Smooth muscle cell (in vitro differentiated cells): ENCODE measurements around the gene CYP4F8. TPM values are rescaled to one million over a fixed set of nuclear protein-coding genes. Genes with fewer than 3 reads are reported as not detected.
A peak's percentile ranks its signal among the peaks of the same experiment; 100 is the strongest.

ENCODE experiments used
- DNase-seq: peaks from one replicate; lab custom pipeline; 2025; ENCODE audit not compliant: unreplicated experiment; lab: John Stamatoyannopoulos, UW
- H2AFZ ChIP-seq: fragments of 200-600 bp; sonication (generic); 2 replicates; pipeline ENCODE4 v1.6.0; 2016; ENCODE audit warnings: antibody characterized with exemption, low read depth, mild to moderate bottlenecking
- H3F3A ChIP-seq: fragments of 200-600 bp; sonication (generic); 2 replicates; pipeline ENCODE4 v1.6.0; 2017; ENCODE audit warnings: antibody characterized with exemption, low read depth
- H3K27ac ChIP-seq: fragments of 200-600 bp; sonication (generic); 2 replicates; pipeline ENCODE4 v1.5.1; 2016; ENCODE audit warnings: low read depth, mild to moderate bottlenecking
- H3K27me3 ChIP-seq: fragments of 200-600 bp; sonication (generic); 2 replicates; pipeline ENCODE4 v1.6.1; 2016; ENCODE audit warnings: low read depth, mild to moderate bottlenecking
- H3K36me3 ChIP-seq: fragments of 200-600 bp; sonication (generic); 2 replicates; pipeline ENCODE4 v1.5.1; 2016; ENCODE audit warnings: low read depth
- H3K4me1 ChIP-seq: fragments of 200-600 bp; sonication (generic); 2 replicates; pipeline ENCODE4 v1.5.1; 2016; ENCODE audit warnings: low read depth
- H3K4me2 ChIP-seq: fragments of 200-600 bp; sonication (generic); 2 replicates; pipeline ENCODE4 v1.6.0; 2016; ENCODE audit warnings: mild to moderate bottlenecking
- H3K4me3 ChIP-seq: fragments of 200-600 bp; sonication (generic); 2 replicates; pipeline ENCODE4 v1.5.1; 2016; ENCODE audit warnings: mild to moderate bottlenecking
- H3K79me2 ChIP-seq: fragments of 200-600 bp; sonication (generic); 2 replicates; pipeline ENCODE4 v1.6.0; 2016; ENCODE audit warnings: low read depth, mild to moderate bottlenecking
- H3K9ac ChIP-seq: fragments of 200-600 bp; sonication (generic); 2 replicates; pipeline ENCODE4 v1.6.0; 2016; ENCODE audit warnings: low read depth
- H3K9me3 ChIP-seq: fragments of 200-600 bp; sonication (generic); replicated peaks from 2 replicates; pipeline ENCODE4 v1.5.1; 2016; ENCODE audit warnings: low read depth
- H4K20me1 ChIP-seq: fragments of 200-600 bp; sonication (generic); 2 replicates; pipeline ENCODE4 v1.6.0; 2016; ENCODE audit warnings: low read depth
- CTCF ChIP-seq: fragments of 200-600 bp; sonication (generic); IDR thresholded peaks from 2 replicates; pipeline ENCODE4 v1.5.1; 2017; ENCODE audit warnings: borderline replicate concordance, mild to moderate bottlenecking, antibody characterized with exemption; ENCODE audit not compliant: insufficient read depth, poor library complexity, severe bottlenecking
- WGBS: methylation state at CpG from one replicate; pipeline ENCODE4 v1.1.7; 2016; ENCODE audit warnings: low lambda C conversion rate; 5-methylcytosine and 5-hydroxymethylcytosine counted together
- polyA plus RNA-seq: library from polyadenylated mRNA; unstranded; fragments of >200 nt; fragmentation: Nextera tagmentation; extraction: Ambion mirVana; gene quantifications from 2 replicates; pipeline ENCODE4 v1.2.1, GENCODE V29; 2016
- total RNA-seq: library from RNA; depleted of rRNA; stranded (reverse); fragments of >200 nt; gene quantifications from 2 replicates; pipeline ENCODE4 v1.2.3, GENCODE V29; 2014

CYP4F8 gene
- total and polyA plus RNA-seq, 2 experiments from 2014 or later: not detected

GRCh38 chr19:15584541-15585115 is 30.4 kb upstream of the CYP4F8 start:
- no peaks in the 10 kb centered on the region for H3K36me3 ChIP-seq
- no peak overlapping the region for H3K9ac ChIP-seq
- no peaks in the 10 kb centered on the region for H3F3A ChIP-seq
- H3K4me3 ChIP-seq: no peak overlapping the region
- H3K27me3 ChIP-seq: no peaks in the 10 kb centered on the region
- no peak overlapping the region for H2AFZ ChIP-seq
- no peaks in the 10 kb centered on the region for H3K4me1 ChIP-seq
- DNase-seq: no peak
- WGBS: 41% methylated on average over 33 of the region's 35 CpGs
- no peaks in the 10 kb centered on the region for H3K79me2 ChIP-seq
- H3K27ac ChIP-seq: no peak overlapping the region
- no peaks in the 10 kb centered on the region for H4K20me1 ChIP-seq
- peak; percentile 38 for TF ChIP-seq CTCF
- no peak overlapping the region for H3K4me2 ChIP-seq
- peaks cover 3% of the 10 kb centered on the region for H3K9me3 ChIP-seq

- no peaks in the 10 kb centered on the region for H3K27me3 ChIP-seq
- no peak overlapping the region for H2AFZ ChIP-seq
- no peak overlapping the region for H3K4me3 ChIP-seq
- H3K27ac ChIP-seq: no peak overlapping the region
- no peaks in the 10 kb centered on the region for H3K79me2 ChIP-seq
- 83% methylated on average over 9 of the region's 9 CpGs for WGBS
- no peak for DNase-seq
- TF ChIP-seq CTCF: no peak
- H4K20me1 ChIP-seq: no peaks in the 10 kb centered on the region
- no peak overlapping the region for H3K4me2 ChIP-seq
- H3K4me1 ChIP-seq: no peaks in the 10 kb centered on the region
- H3F3A ChIP-seq: no peaks in the 10 kb centered on the region
- no peaks in the 10 kb centered on the region for H3K36me3 ChIP-seq
- no peak overlapping the region for H3K9ac ChIP-seq
- peaks cover 3% of the 10 kb centered on the region for H3K9me3 ChIP-seq
Measured at GRCh38 chr19:15587663-15588062, 27.4 kb upstream of the CYP4F8 start.

- Histone ChIP-seq H3K4me2 (no peak overlapping the region), H2AFZ (no peak overlapping the region), H3K4me3 (no peak overlapping the region), H3K27me3 (no peaks in the 10 kb centered on the region), H3K79me2 (no peaks in the 10 kb centered on the region), H3K4me1 (no peaks in the 10 kb centered on the region), H3K36me3 (no peaks in the 10 kb centered on the region), H4K20me1 (no peaks in the 10 kb centered on the region), H3K9me3 (peaks cover 3% of the 10 kb centered on the region), H3F3A (no peaks in the 10 kb centered on the region), H3K9ac (no peak overlapping the region), H3K27ac (no peak overlapping the region)
- TF ChIP-seq CTCF: no peak
- 74% methylated on average over 1 of the region's 1 CpG for WGBS
- DNase-seq: no peak
Measured at GRCh38 chr19:15588265-15588664, 26.8 kb upstream of the CYP4F8 start.

GRCh38 chr19:15589760-15590451 is 25.1 kb upstream of the CYP4F8 start:
- Histone ChIP-seq H3K79me2 (no peaks in the 10 kb centered on the region), H3K9me3 (peaks cover 3% of the 10 kb centered on the region), H3K4me3 (no peak overlapping the region), H3F3A (no peaks in the 10 kb centered on the region), H4K20me1 (no peaks in the 10 kb centered on the region), H2AFZ (no peak overlapping the region), H3K4me2 (no peak overlapping the region), H3K27ac (no peak overlapping the region), H3K9ac (no peak overlapping the region), H3K27me3 (no peaks in the 10 kb centered on the region), H3K4me1 (no peaks in the 10 kb centered on the region), H3K36me3 (no peaks in the 10 kb centered on the region)
- no peak for TF ChIP-seq CTCF
- WGBS: 81% methylated on average over 5 of the region's 5 CpGs
- no peak for DNase-seq
